ENCODE data around the gene ZIM2. TPM values are rescaled to one million over a fixed set of nuclear protein-coding genes. Genes with fewer than 3 reads are reported as not detected.

ZIM2 gene
- polyA plus RNA-seq, 4 donors, result 0.72 to 4.7 (median 2.6) TPM

DNA sequence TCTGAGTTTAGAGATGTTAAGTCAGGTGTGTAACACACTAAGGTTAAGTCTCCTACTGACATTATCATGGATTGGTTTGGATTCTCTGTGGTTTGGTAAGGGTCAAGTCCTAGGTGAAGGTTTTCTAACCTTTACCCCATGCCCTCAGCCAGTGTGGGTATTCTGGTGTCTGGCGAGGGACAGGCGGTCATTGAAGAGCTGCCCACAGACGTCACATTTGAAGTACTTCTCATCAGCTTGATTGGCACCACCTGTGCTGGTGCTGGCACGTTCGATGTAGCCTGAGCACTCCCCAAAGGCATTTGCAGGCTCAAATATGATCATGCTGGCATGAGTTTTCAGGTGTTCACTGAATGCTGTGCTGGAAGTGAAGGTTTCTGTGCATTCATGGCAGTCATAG is 27.0 kb downstream of the ZIM2 start:
- DNase-seq (ENCODE audit: low read depth in 4 of 4, low spot score in 2 of 4), result no peak

DNA sequence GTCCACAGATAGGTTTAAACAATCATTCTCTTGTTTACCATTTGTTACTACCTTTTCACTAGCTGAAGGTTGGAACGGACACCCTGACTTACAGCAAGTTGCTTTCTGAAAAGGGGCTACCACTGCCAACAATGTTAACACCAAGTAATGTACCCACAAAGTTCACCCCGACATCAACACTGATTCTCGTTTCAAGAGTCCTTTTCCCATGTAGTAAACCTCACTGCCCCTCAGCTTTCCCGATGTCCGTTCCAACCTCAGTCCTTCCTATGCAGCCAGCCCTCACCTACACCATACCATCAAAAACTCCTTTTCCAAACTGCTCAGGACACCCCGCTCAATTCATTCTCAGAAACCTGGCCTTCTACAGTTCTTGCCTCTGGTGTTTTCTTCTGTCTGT is 29.0 kb downstream of the ZIM2 start:
- DNase-seq (ENCODE audit: low read depth in 4 of 4, low spot score in 2 of 4), result no peak

DNA sequence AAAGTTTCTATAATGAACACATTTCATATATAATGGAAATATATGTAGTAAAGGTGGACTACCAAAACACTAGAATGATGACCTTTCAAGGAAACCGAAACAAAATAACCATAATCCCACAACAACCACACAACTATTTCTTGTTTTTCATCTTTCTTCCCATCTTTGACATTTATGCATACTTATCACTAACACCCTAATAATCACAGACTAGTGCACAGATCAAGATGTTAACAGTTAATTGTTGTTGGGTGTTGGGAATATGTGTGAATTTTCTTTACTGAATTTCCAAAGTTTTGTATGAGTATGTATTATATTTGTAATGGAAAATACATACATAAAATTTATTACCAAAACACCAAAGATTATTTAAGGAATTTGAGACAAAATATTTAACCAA is 30.3 kb downstream of the ZIM2 start:
- DNase-seq (ENCODE audit: low read depth in 4 of 4, low spot score in 2 of 4), result no peak

DNA sequence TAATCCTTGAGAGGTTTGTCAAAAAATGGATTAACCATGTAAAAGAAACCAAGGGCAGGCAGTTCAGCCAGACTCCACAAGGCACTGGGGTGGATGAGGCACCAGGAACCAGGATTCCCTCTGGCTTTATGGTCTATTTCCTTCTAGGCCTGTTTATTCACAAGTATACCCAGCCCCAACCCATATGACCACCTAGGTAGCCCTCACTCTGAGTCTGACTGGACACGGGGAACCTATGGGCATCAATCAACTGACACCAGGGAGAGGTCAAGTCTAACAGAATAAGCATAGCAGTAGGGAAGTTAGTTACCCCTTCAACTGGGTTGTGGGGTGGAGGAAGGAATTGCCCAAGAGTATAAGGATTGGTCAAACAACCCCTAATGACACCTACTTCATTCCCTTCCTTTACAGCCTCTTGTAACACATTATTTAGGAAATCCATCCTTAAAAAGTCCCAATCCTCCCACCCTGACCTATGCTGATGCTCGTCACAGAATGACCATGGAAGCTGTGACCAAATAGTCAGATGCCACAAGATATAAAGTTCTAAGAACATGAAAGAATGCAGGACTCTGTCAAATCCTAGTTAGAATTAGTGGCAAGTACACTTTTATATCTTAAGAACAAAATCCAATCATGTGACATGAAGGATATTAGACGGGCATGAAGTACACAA is 31.7 kb downstream of the ZIM2 start:
- no peak for DNase-seq (ENCODE audit: low read depth in 4 of 4, low spot score in 2 of 4)

DNA sequence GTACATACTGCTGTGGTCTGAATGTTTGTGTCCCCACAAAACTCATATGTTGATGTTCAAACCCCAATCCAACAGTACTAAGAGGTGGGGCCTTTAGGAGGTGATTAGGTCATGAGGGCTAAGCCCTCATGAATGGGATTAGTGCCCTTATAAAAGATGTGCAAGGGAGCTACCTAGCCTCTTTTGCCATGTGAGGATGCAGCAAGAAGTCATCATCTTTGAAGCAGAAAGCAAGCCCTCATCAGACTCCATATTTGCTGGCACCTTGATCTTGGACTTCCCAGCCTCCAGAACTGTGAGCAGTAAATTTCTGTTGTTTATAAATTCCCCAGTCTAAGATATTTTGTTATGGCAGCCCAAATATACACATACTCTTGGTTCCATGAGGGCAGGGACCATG is 33.9 kb downstream of the ZIM2 start:
- no peak for DNase-seq (ENCODE audit: low read depth in 4 of 4, low spot score in 2 of 4)

DNA sequence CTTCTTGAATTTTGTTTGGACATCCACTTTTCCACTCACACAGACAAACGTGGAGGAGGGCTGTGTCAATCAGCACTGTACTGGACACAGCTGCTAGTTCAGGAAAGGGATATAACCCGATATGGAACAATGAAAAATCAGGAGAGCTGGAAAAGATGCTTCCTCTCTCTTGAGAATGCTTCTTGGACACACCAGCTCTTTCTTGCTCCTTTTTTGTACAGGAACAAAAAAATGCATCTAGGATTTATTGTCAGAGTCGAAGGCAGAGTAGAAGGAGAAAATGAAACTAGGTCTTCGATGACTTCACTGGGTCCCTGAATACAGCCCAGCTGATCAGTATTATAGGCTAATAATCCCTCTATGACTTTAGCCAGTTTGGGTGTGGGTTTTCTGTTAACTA is 62.2 kb downstream of the ZIM2 start:
- DNase-seq (ENCODE audit: low read depth in 4 of 4, low spot score in 2 of 4), result no peak

DNA sequence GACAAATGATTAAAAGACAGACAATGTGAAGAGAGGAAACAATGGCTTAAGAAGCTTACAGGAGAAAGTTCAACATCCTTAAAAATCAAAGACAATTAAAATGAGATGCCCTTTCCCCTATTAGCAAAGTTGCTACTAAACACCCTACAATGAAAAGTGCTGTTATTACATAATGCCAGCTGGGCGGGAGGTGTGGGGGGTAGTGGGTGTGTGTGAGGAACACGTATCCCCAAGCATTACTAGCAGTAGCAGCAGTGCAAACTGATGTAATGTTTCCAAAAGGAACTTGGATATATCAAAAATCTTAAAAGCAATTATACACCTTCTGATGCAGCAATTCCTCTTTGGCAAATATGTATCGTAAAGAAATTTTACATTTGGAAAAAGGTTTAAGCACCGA is 70.9 kb downstream of the ZIM2 start:
- DNase-seq (ENCODE audit: low read depth in 4 of 4, low spot score in 2 of 4), result no peak

DNA sequence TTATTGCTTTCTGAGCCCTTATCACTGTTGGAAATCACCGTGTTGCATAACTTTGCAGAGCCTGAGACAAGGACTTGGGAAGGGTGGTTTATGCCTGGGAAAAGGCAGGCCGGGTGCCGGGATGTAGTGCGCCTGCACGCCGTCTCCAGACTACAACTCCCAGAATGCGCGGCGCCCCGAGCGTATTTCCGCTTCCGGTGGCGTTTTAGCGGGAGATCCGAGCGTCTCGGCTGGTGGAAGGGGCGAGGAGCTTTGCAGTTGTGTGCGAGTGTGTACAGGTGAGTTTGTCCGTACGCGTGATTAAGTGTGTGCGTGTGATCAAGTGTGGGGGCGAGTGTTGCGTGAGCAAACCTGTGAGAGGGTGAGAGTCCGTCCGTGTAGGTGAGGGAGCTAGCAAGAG is 75.4 kb downstream of the ZIM2 start:
- DNase-seq (ENCODE audit: low read depth in 4 of 4, low spot score in 2 of 4), result peak in 3 of 4 donors; percentile 59 to 75 (median 67)

DNA sequence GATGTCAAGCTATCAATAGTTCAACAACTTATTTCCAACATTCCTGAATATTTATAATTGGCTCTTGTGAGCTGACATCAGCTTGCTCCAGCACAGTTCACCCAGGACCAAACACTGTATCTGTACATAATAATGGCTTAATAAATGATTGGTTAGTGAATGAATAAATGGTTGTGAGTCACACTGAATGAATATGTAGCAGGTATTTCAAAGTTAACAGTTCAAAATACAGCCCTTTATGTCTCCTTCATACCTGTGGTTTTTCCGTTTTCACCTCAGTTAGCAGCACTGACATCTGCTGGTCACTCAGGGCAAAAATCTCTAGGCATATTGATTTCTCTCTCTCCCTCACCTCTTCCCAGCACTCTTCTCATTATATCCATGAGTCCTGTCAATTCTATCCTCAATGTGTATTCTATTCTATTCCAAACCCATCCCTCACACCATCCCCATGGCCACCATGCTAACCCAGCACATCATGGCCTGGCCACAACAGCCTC is 76.3 kb downstream of the ZIM2 start:
- DNase-seq (ENCODE audit: low read depth in 4 of 4, low spot score in 2 of 4), result no peak

DNA sequence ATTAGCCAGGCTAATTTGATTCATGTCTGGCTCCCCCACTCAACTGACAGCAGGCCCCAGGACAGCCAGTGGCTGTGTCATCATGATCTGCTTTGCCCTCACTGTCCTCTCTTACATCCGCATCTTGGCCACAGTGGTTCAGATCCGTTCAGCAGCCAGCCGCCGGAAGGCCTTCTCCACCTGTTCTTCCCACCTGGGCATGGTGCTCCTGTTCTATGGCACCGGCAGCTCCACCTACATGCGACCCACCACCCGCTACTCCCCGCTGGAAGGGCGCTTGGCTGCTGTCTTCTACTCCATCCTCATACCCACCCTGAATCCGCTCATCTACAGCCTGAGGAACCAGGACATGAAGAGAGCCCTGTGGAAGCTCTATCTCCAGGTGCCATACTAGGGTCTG is 79.7 kb downstream of the ZIM2 start:
- DNase-seq (ENCODE audit: low read depth in 4 of 4, low spot score in 2 of 4), result no peak

DNA sequence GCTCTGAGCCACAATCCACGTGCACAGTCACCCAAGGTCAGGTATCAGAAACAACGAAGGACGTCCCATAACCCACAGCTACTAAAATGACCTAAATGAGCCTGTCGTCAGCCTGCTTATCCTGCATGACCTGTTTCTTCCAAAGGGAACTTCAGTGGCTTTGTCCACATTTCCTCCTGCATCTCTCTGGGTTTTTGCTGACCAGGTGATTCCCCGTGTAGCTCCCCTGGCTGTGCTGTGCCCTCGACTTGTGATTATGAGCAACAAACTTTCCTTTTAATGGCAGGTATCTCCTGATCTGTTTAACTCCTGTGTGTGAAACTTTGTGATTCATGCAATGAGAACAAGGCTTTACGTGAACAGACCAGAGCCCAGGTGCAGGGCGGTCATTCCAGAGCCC is 81.0 kb downstream of the ZIM2 start:
- DNase-seq (ENCODE audit: low read depth in 4 of 4, low spot score in 2 of 4), result no peak

DNA sequence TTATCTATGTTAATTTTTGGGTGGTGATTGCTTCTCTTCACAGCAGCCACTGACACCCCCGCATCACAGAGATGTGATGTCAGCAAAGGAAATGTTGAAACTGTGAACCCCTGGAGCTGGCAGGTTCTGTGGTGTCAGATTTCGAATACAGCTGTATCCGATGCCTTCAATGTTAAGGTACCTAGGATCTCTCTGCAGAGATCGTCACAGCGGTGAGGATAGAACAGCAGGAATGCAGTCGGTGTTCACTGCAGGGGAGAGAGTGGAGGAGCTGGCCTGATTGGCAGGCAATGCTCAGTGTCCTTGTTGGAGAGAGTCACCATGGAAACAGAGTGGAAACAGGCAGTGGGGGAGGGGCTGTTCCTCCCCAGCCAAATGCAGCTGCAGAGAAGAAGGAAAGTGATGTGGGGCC is 89.4 kb downstream of the ZIM2 start:
- peak in 3 of 4 donors; percentile 11 to 49 (median 15) for DNase-seq (ENCODE audit: low read depth in 4 of 4, low spot score in 2 of 4)

DNA sequence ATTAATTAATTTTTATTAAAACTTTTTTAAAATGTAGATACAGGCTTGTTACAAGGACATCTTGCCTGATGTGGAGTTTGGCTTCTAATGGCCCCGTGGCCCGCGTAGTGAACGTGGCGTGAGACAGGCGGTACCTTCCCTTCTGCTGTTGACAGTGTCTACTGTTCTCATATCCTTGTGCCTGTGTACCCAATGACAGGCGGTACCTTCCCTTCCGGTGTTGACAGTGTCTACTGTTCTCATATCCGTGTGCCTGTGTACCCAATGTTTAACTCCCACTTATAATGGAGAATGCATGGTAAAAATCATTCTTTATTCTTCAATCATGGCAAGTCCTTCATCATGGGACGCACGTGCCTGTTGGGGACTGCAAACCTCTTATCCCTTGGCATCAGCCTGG is 89.9 kb downstream of the ZIM2 start:
- DNase-seq (ENCODE audit: low read depth in 4 of 4, low spot score in 2 of 4), result no peak

DNA sequence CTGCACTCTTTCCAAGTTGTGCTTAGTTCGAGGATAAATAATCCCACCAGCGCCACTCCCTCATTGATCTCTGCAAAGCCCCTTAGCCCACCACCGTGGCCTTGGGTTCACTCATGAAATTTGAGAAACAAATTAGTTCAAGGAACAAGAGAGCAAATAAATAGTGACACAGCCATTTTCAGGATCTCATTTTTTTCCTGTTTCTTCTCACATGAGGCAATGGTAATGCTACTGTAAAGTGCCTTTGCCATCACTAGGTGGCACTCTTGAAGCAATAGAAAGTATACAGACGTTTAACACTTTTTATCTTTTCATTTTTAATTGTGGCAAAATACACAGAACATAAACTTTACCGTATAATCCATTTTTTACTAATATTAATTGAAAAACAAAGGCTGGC is 92.1 kb downstream of the ZIM2 start:
- peak in 3 of 4 donors; percentile 18 to 54 (median 21) for DNase-seq (ENCODE audit: low read depth in 4 of 4, low spot score in 2 of 4)

DNA sequence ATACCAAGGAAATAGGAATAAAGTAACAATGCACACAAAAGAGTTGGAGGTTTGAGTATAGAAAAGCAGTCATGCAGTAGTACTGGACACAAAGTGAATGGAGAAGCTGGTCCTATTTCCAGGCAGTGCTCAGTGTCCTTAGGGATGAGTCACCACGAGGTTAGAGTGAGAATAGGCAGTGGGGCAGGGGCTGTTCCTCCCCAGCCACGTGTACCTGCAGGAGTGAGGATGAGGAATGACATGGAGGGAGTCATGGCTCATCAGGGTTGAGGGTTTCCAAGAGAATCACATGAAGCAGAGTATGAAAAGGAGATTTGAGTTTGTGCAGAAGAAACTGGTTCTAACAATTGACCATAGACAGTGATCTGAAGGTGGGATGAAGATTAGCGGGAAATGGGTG is 94.2 kb downstream of the ZIM2 start:
- no peak for DNase-seq (ENCODE audit: low read depth in 4 of 4, low spot score in 2 of 4)

DNA sequence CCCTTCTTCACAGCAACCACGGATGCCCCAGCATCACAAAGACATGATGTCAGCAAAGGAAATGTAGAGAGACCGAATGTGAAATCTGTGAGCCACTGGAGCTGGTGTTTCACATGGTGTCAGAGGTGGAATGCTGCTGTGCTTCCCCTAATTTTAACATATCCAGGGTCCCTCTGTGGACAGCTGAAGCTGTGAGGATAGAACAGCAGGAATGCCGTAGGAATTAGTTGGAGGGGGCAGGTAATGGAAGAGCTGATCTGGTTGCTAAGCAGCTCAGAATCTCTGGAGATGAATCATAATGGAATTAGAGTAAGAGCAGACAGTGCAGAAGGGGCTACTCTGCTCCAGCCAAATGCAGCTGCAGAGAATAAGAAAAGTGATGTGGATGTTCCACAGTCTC is 100.0 kb downstream of the ZIM2 start:
- DNase-seq (ENCODE audit: low read depth in 4 of 4, low spot score in 2 of 4), result no peak

DNA sequence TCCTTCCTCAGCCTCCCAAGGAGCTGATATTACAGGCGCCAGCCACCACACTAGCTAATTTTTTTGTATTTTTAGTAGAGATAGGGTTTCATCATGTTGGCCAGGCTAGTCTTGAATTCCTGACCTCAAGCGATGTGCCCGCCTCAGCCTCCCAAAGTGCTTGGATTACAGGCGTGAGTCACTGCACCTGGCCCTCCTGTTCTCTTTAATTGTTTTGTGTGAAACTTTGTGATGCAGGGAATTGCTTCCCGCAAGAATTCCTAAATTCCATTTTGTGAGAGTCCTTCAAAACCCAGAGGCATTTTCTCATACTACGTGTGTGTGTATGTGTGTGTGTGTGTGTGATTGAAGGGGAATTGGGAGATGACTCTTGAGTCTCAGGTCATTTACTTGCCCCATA is 104.0 kb downstream of the ZIM2 start:
- no peak for DNase-seq (ENCODE audit: low read depth in 4 of 4, low spot score in 2 of 4)

DNA sequence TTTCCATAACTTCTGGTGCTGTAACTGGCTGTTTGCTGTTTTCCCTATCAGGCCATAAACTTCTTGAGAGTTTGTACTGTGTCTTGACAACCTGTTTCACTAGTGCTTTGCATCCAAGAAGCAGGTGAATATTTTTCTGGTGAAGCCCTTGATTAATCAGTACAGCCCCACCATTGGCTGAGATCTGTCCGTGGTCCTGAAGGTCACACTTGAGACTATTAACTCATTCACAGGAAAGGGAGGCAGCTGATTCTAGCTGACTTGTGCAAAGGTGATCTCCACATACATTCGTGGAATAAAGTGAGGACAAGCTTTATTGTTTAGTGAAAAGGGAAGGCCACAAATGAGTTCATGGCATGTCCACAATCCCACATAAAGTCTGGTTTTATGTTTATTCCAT is 107.5 kb downstream of the ZIM2 start:
- DNase-seq (ENCODE audit: low read depth in 4 of 4, low spot score in 2 of 4), result peak in 2 of 4 donors; percentile 19 to 44

DNA sequence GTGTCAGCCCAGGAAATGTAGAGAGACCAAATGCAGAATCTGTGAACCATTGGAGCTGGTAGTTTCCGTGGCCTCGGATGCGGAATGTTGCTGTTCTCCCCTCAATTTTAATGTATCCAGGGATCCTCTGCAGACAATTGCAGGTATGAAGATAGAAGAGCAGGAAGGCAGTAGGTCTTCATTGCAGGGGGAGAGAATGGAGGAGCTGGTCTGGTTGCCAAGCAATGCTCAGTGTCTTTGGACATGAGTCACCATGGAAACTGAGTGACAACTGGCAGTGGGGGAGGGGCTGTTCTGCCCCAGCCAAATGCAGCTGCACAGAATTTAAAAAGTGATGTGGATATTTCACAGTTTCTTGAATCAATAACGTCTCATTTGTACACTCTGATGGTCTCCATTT is 112.8 kb downstream of the ZIM2 start:
- no peak for DNase-seq (ENCODE audit: low read depth in 4 of 4, low spot score in 2 of 4)

DNA sequence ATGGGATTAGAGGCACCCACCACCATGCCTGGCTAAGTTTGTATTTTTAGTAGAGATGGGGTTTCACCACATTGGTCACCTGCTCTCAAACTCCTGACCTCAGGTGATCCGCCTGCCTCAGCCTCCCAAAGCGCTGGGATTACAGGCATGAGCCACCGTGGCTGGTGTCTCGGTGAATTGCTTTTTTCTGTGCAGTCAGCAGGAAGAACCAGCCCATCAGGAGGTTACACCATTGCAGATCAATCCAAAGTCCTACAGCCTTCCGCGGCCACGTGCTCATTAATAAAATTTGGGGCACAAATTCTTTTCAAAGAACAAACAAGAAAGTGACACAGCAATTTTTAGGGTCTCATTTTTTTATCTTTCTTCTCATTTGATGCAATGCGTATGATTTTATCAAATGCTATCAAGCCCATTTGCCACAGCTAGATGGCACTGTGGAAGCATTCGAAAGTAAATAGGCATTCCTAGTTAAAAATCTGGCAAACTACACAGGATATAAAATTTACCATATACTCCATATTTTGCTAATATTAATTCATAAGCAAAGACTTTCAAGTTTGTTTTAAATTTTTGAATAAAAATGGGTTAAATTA is 114.6 kb downstream of the ZIM2 start:
- no peak for DNase-seq (ENCODE audit: low read depth in 4 of 4, low spot score in 2 of 4)
